ENCODE results near the gene PTGIS.
"Not testable (repeated sequence)": the region's sequence is repeated elsewhere in the genome, so short reads cannot be mapped to it uniquely, and the experiment has no call there.

Gene PTGIS

DNA sequence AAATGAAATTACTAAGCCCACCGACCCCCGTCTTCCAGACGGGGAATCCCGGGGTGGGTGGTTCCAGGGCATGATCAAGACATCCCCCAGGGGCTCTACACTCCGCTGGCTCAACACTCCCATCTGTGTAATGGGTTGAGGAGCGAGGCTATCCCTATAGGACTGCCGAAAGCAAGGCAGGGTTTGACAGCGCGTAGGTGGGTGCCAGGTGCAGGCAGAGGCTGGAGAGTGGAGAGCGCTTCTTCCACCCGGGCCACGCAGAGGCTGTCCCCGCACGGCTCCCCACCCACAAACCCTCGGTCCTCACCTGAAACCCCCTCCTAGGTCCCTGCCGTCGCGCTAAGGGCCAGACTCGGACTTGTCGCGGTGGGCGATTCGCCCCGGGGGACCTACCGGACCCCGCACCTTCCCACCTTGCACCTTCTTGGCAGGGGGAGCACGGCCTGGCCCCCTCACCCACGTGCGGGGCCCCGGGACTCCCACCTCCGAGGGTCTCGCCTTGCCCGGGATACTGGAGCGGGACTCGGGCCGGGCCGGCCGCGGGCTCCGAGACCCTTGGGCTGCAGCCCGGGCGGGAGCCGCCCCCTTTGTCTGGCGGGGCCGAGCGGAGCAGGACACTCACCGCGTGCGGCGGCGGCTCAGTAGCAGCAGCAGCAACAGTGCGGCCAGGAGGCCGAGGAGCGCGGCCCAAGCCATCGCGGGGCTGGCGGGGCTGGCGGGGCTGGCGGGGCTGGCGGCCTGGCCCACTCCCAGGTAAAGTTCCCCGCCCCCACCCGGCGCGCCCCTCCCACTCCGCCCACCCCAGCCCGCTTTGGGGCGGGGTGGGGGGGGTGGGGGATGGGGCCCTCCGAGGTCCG lies at the start of gene PTGIS:
Gene PTGIS (minus strand): TSS at position 717 of the 857 bp plus-strand sequence. CDS start 21 bp downstream, at position 696.
- DNase-seq (ENCODE audit: low read depth in 2 of 2), result peak in 1 of 2 donors; percentile 33
- TF ChIP-seq, protein P1, sequence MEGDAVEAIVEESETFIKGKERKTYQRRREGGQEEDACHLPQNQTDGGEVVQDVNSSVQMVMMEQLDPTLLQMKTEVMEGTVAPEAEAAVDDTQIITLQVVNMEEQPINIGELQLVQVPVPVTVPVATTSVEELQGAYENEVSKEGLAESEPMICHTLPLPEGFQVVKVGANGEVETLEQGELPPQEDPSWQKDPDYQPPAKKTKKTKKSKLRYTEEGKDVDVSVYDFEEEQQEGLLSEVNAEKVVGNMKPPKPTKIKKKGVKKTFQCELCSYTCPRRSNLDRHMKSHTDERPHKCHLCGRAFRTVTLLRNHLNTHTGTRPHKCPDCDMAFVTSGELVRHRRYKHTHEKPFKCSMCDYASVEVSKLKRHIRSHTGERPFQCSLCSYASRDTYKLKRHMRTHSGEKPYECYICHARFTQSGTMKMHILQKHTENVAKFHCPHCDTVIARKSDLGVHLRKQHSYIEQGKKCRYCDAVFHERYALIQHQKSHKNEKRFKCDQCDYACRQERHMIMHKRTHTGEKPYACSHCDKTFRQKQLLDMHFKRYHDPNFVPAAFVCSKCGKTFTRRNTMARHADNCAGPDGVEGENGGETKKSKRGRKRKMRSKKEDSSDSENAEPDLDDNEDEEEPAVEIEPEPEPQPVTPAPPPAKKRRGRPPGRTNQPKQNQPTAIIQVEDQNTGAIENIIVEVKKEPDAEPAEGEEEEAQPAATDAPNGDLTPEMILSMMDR (IDR thresholded peaks at IDR 0.05; ENCODE audit: low read depth, low read length), result no peak
- H3K4me3 ChIP-seq (replicated peaks in 1 of 2; ENCODE audit: low read depth in 2 of 2, low read length in 2 of 2), result peak within 1 kb of the TSS; percentile 49 to 68

DNA sequence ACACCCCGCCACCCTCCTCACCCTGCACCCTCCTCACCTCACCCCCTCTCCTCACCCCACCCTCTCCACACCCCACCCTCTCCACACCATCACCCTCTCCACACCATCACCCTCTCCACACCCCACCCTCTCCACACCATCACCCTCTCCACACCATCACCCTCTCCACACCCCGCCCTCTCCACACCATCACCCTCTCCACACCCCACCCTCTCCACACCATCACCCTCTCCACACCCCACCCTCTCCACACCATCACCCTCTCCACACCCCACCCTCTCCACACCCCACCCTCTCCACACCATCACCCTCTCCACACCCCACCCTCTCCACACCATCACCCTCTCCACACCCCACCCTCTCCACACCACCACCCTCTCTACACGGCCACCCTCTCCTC lies 49.5 kb upstream of the PTGIS start:
- H3K4me3 ChIP-seq (replicated peaks in 1 of 2; ENCODE audit: low read depth in 2 of 2, low read length in 2 of 2); DNase-seq (ENCODE audit: low read depth in 2 of 2): not testable (repeated sequence)

DNA sequence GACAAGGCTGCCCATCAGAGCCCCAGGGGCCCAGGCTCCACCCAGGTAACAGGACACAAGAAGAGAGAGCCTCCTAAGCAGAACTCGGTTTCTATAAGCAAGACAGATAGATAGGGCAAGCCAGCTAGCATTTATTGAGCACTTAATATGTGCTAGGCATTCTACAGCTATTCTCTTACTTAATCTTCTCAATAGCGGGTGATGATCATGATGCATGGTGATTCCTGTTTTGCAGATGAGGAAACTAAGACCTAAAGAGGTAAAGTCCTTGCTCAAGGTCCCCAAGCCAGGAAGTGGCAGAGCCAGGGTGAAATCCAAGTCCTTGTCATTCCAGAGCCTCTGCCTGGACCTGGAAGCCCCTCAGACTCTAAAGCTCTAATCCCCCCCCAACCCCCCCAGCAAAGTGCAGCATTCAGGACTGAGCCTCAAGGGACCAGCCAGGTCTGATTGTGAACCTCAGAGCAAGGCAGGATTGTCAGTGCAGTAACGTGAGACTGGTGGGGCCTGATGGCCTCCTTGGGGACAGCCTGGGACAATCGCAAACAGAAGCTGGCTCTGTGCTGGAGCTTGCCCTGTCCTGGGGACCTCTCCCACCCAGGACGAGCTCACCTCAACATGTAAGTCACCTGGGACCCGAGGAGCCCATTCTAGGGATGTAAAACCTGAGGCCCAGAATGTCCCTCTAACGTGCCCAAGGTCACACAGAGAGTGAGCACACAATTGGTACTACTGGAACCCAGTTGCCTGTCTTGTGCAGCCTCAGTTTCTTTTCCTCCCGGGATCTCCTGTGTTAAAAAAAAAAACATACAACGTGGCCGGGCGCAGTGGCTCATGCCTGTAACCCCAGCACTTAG lies 48.4 kb upstream of the PTGIS start:
- DNase-seq (ENCODE audit: low read depth in 2 of 2), result no peak
- TF ChIP-seq, protein P1 (IDR thresholded peaks at IDR 0.05; ENCODE audit: low read depth, low read length), result no peak
- no peak overlapping the region for H3K4me3 ChIP-seq (replicated peaks in 1 of 2; ENCODE audit: low read depth in 2 of 2, low read length in 2 of 2)

DNA sequence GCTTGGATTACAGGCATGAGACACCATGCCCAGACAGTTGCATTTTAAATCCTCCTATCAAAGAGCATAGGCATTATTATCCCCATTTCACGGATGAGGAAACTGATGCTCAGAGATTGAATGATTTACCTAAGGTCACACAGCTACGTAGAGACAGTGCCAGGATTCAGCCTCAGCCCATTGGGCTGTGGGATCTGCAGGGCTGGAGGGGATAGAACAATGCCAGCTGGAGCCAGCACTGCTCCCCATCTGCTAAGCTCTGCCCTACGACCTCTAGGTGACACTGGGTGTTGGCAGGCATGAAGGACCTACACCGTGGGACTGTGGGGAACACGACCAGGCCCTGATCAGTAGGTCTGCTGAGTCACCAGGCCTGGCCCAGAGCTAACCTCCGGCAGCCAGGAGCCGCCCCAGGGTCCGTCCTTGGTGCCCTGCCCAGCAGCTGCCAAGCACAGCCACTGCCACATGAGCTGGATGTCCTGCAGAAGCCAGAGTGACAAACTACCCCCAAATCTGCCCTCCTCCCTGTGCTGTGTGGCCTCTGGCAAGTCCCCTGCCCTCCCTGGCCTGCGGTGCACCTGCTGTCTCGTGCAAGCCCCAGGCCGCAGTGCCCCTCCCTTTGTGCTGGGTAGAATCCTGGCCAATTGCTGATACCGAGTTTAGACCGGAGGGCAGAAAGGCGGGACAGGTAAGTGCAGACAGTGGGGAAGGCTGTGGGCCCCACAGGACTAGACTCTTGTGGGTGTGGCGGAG lies 47.6 kb upstream of the PTGIS start:
- TF ChIP-seq, protein P1 (IDR thresholded peaks at IDR 0.05; ENCODE audit: low read depth, low read length), result no peak
- no peak for DNase-seq (ENCODE audit: low read depth in 2 of 2)
- H3K4me3 ChIP-seq (replicated peaks in 1 of 2; ENCODE audit: low read depth in 2 of 2, low read length in 2 of 2), result no peak overlapping the region

DNA sequence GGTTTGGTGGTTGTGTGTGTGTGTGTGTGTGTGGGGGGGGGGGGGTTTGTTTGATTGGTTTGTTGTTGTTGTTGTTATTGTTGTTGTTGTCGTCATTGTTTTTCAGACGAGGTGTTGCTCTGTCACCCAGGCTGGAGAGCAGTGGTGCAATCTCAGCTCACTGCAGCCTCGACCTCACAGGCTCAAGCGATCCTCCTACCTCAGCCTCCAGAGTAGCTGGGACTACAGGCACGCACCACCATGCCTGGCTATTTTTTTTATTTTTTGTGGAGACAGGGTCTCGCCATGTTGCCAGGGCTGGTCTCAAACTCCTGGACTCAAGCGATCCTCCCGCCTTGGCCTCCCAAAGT lies 47.1 kb upstream of the PTGIS start:
- DNase-seq (ENCODE audit: low read depth in 2 of 2); H3K4me3 ChIP-seq (replicated peaks in 1 of 2; ENCODE audit: low read depth in 2 of 2, low read length in 2 of 2): not testable (repeated sequence)

DNA sequence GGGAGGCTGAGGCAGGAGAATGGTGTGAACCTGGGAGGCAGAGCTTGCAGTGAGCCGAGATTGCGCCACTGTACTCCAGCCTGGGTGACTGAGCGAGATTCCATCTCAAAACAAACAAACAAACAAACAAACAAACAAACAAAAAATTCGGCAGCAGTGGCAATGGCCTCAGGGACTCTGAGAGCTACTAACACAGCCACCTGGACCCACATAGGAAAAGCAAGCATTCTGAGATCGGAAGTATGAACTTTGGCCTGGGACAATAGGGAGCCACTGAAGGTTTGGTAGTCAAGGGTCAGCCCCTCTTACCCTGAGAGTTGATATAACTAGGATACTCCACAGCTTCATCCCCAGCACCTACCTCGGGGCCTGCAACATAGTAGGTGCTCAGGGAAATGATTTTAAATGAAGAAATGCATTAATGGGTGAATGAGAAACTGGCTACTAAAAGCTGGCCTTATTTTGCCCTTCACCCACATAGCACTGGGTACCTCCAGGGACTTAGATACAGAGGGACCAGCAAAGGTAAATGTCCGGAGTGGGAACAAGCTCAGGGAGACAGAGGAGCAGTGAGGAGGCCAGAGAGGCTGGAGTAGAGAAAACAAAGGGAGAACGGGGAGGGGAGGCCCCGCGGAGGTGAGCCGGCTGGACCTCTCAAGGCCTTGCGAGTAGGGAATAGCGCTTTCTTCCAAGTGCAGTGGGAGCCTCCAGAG lies 46.6 kb upstream of the PTGIS start:
- no peak overlapping the region for H3K4me3 ChIP-seq (replicated peaks in 1 of 2; ENCODE audit: low read depth in 2 of 2, low read length in 2 of 2)
- no peak for DNase-seq (ENCODE audit: low read depth in 2 of 2)
- TF ChIP-seq, protein P1 (IDR thresholded peaks at IDR 0.05; ENCODE audit: low read depth, low read length), result no peak

DNA sequence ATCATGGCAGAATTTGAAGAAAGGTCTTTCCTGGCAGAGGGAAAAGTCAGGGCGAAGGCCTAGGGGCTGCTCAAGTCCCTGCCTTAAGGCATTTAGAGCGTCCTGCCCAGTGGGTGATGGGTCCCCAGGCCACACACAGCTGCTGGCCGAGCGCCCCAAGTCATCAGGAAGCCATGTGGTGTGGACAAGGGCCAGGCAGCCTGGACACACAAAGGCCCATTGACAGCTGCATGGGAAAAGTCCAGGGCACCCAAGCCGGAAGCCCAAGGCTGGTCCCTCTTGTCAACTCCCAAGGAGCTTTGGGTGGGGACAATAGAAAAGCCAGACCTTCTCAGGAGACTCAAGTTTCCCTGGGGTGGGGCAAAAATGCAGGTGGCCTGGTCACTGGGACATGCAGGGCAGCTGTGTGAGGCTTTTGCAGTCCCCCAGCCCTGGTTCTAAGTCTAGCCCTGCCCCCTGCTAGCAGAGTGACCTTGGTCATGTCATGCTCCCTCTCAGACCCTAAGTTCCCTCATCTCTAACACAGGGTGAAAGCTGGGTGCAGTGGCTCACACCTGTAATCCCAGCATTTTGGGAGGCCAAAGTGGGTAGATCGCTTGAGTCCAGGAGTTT lies 44.3 kb upstream of the PTGIS start:
- no peak for DNase-seq (ENCODE audit: low read depth in 2 of 2)
- TF ChIP-seq, protein P1 (IDR thresholded peaks at IDR 0.05; ENCODE audit: low read depth, low read length), result no peak
- H3K4me3 ChIP-seq (replicated peaks in 1 of 2; ENCODE audit: low read depth in 2 of 2, low read length in 2 of 2), result no peak overlapping the region

DNA sequence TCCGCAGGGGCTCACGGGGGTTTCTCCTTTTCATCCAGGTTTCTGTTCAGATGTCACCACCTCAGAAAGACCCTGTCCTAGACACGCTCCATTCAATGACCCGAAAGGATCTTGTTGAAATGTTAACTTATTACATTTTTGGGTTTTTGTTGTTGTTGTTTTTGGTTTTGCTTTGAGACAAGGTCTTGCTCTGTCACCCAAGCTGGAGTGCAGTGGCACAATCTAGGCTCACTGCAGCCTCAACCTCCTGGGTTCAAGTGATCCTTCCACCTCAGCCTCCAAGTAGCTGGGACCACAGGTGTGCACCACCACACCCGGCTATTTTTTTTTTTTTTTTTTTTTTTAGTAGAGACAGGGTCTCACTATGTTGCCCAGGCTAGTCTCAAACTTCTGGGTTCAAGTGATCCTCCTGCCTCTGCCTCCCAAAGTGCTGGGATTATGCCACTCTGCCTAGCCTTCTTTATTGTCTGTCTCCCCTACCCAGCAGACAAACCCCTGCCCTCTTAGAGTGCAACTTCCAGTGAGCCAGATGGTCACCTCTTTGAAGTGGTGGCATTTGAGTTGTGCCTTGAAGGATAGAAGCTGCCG lies 43.7 kb upstream of the PTGIS start:
- DNase-seq (ENCODE audit: low read depth in 2 of 2), result not testable (repeated sequence)
- peak overlapping the region in 1 of 2 donors; percentile 36 for H3K4me3 ChIP-seq (replicated peaks in 1 of 2; ENCODE audit: low read depth in 2 of 2, low read length in 2 of 2)
